ENCODE data around the gene TUBB2B.
A peak's percentile ranks its signal among the peaks of the same experiment; 100 is the strongest.
"Not testable (repeated sequence)": the region's sequence is repeated elsewhere in the genome, so short reads cannot be mapped to it uniquely, and the experiment has no call there.

Gene TUBB2B

GRCh38 chr6:3258201-3258600, 30.7 kb upstream of the TUBB2B start:
- DNase-seq: no peak

- no peak for DNase-seq
Observed at GRCh38 chr6:3253597-3253961, 26.1 kb upstream of the TUBB2B start.

DNA sequence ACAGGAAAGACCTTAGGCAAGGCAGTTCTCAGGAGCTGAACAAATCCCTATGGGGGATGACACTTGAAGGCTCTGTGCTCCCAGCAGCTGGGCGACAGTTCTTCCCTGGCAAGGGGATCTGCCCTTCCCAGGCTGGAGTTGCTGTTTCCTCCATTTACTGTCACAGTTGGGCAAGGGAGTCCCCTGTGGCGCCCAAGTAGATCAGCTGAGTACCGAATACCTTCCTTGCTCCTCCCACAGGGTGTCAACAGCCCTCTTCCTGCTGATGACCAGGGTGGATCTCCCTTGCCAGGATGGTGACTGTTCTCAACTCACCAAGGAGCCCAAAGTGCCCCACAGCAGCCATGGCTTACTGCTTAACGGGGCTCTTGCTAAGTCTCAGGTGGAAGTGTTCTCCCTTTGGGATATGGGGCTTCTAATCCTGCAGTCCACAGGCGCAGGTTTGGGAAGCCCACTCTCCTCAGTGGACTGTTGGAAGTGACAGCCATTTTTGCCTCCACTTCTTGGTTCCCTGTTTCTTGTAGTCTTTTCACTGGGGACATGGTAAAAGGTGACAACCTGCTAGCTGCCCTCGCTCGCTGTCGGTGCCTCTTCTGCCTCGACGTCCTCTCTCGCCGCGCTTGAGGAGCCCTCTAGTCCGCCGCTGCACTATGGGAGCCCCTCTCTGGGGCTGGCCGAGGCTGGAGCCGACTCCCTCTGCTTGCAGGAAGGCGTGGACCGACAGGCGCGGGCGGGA, 25.6 kb upstream of the TUBB2B start:
- DNase-seq: no peak

GRCh38 chr6:3252369-3252768, 24.9 kb upstream of the TUBB2B start:
- DNase-seq: no peak

- peak; percentile 88 for DNase-seq
Observed at GRCh38 chr6:3251462-3252314, 24.2 kb upstream of the TUBB2B start.

- no peak for DNase-seq
Observed at GRCh38 chr6:3250231-3250675, 22.8 kb upstream of the TUBB2B start.

- DNase-seq: no peak
Observed at GRCh38 chr6:3249821-3250220, 22.4 kb upstream of the TUBB2B start.

- no peak for DNase-seq
Observed at GRCh38 chr6:3247255-3248146, 20.0 kb upstream of the TUBB2B start.

DNA sequence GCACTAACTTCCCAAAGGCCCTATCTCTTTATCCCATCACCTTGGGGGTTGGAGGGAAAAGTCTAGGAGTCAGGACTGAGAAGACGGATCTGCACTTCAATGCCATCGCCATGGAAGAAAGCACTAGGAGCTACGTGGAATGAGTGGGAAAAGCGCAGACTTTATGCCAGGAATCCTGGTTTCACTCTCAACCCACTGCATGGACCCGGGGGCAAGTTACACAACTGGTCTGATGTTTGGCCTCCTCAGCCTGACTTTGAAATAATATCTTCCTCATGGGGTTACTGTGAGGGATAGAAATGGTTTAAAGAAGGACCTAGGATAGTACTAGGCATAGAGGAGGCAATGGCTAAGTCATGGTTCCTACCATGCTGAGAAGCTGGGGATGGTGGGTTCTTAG, 17.8 kb upstream of the TUBB2B start:
- DNase-seq: no peak

GRCh38 chr6:3244832-3245161, 17.3 kb upstream of the TUBB2B start:
- DNase-seq: not testable (repeated sequence)

GRCh38 chr6:3244003-3244831, 16.8 kb upstream of the TUBB2B start:
- DNase-seq: no peak

GRCh38 chr6:3242768-3243167, 15.3 kb upstream of the TUBB2B start:
- DNase-seq: no peak

- DNase-seq: not testable (repeated sequence)
Observed at GRCh38 chr6:3241745-3242144, 14.3 kb upstream of the TUBB2B start.

DNA sequence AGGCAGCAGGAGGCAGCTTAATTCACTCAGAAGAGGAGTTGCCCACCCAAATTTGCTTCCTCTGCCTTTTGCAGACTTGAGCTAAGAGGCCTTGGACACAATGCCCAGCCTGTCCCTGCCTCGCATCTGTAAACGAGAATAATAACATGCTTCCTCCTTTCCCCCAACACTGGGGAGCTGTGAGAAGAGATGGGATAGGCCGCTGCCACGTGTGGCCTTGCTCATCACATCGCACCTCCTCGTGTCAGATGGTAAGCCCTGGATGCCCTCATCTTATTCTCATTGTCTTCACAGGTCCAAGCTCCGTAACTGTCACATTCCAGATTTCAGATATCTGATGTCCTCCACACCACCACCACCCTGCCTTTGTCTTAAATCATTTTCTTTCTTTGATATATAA, 13.1 kb upstream of the TUBB2B start:
- DNase-seq: no peak

GRCh38 chr6:3239110-3239830, 11.8 kb upstream of the TUBB2B start:
- no peak for DNase-seq

GRCh38 chr6:3237761-3238662, 10.6 kb upstream of the TUBB2B start:
- no peak for DNase-seq

DNA sequence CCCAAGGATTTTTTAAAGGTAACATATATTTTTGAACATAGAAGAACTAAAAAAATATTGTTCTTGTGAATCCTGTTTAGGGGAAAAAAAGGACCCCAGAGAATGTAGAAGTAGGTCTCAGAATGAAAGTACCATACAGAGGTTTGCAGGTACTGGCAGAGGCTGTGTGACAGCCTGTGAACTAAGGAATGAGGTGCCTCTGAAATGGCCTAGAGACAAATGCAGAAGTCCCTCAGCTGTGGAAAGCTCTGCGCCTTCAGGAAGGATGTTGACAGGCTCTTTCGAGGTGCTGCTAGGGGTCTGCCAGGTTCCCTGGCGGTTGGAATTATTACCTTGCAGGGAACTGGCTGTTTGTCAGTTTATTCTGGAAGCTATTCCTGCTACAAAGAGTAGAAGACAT, 8.6 kb upstream of the TUBB2B start:
- DNase-seq: no peak

DNA sequence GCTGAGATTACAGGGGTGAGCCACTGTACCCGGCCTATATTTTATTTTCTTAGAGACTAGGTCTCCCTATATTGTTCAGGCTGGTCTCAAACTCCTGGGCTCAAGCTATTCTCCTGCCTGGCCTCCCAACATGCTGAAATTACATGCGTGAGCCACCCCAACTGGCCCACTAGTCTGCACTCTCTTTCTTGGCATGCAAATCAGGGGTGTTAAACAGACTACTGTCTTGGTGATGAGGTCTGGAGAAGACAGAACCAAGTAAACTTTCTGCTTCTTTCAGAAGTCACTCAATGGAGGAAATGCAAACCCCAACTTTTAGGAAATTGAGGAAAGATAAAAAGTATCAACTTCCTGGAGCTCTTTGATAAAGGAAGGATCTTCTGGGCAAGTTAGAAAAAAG, 8.0 kb upstream of the TUBB2B start:
- no peak for DNase-seq

DNA sequence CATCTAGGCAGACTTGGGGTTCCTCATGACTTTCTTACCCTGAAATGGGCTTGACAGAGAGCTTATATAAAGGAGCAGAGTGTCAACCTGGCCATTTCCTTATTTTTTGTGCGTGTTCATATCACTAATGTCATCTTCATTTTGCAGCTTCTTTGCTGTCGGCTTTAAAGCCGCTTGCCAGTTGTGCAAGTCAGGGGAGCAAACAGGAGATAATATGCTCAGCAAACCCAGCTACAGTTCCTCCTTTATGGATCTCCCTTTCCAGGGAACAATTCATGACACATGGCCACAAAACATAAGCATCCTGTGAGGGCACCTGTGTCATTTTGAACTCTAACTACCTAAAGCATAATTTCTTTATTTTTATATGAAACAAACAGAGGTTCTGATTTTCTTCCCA, 6.5 kb upstream of the TUBB2B start:
- no peak for DNase-seq

DNA sequence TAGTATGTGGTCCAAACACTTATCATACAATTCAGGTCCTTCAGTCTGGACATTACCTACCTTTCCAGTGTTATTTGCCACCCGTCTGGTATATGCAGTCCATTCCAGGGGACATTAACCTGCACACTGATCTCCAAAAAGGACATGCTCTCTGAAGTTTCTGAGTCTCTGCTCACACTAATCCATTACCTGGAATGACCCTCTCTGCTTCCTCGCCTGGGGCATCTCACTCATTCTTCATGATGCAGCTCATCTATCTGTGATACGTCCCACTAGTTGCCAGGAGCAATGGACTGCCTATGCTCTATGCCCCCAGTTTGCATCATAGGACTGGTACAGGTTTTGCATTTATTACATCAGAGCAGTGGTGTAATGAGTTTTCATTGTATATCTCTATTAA, 5.9 kb upstream of the TUBB2B start:
- no peak for DNase-seq
